HL-60 (cell line): ENCODE results near the gene NLGN1.

Experiments used
- DNase-seq, 2 experiments: peaks; one replicate each; pipeline ENCODE4 v3.0.0-alpha.2; 2010 to 2020; ENCODE audit warnings: low read depth in 1 of 2, low spot score in 1 of 2
- H3K27ac ChIP-seq: fragments of 250-450 bp; sonication (Bioruptor Pico); replicated peaks from 2 replicates; pipeline ENCODE4 v1.5.1; 2020; ENCODE audit warnings: mild to moderate bottlenecking, moderate library complexity
- H3K27me3 ChIP-seq: fragments of 250-450 bp; sonication (Bioruptor Pico); 2 replicates; pipeline ENCODE4 v1.5.1; 2021; ENCODE audit warnings: mild to moderate bottlenecking, moderate library complexity; ENCODE audit not compliant: insufficient read depth, poor library complexity, severe bottlenecking
- H3K4me3 ChIP-seq: replicated peaks from 2 replicates; pipeline ENCODE4 v1.5.1; 2011; ENCODE audit warnings: mild to moderate bottlenecking, control low read depth, low read length; ENCODE audit not compliant: insufficient read depth
- GABPA ChIP-seq: IDR thresholded peaks from 2 replicates; pipeline ENCODE4 v1.6.1; 2012; ENCODE audit warnings: low read depth
- POLR2AphosphoS5 ChIP-seq: IDR thresholded peaks from 2 replicates; pipeline ENCODE4 v1.6.1; 2012; ENCODE audit warnings: low read depth
- SPI1 ChIP-seq: IDR thresholded peaks from 2 replicates; pipeline ENCODE4 v1.6.1; 2012; ENCODE audit warnings: low read depth, mild to moderate bottlenecking, borderline replicate concordance
- TF ChIP-seq, protein P1 (sequence below): IDR thresholded peaks from 2 replicates; pipeline ENCODE4 v1.6.1; 2012; ENCODE audit warnings: low read depth; ENCODE audit not compliant: insufficient replicate concordance
- TF ChIP-seq, protein P2 (sequence below): IDR thresholded peaks from one replicate; pipeline ENCODE4 v1.5.1; 2011; ENCODE audit warnings: low read length, control low read depth, inconsistent platforms; ENCODE audit not compliant: insufficient read depth

The NLGN1 gene

DNA sequence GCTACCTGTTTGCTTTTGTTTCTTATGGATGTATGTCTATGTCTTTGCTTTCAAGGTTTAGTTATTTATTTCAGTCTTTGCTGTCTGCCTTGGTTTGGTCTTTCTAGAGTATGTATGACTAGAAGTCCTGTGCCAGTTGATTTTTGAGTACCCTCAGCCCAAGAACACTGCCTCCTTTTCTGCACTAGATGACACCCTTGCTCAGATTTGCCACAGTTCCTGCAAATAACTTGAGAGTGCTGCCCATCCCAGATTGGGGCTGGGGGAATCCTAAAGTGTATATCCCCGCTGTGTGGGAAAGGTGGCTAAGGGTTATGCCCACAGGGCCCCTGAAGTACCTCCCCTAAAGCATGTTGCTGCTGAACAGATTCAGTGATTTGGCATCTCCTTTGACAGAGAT is 32.0 kb downstream of the NLGN1 start:
- no peak for DNase-seq
- no peaks in the 10 kb centered on the region for H3K27me3 ChIP-seq
- no peak overlapping the region for H3K27ac ChIP-seq
- TF ChIP-seq GABPA (no peak), SPI1 (no peak), POLR2AphosphoS5 (no peak)
- TF ChIP-seq, protein P1, sequence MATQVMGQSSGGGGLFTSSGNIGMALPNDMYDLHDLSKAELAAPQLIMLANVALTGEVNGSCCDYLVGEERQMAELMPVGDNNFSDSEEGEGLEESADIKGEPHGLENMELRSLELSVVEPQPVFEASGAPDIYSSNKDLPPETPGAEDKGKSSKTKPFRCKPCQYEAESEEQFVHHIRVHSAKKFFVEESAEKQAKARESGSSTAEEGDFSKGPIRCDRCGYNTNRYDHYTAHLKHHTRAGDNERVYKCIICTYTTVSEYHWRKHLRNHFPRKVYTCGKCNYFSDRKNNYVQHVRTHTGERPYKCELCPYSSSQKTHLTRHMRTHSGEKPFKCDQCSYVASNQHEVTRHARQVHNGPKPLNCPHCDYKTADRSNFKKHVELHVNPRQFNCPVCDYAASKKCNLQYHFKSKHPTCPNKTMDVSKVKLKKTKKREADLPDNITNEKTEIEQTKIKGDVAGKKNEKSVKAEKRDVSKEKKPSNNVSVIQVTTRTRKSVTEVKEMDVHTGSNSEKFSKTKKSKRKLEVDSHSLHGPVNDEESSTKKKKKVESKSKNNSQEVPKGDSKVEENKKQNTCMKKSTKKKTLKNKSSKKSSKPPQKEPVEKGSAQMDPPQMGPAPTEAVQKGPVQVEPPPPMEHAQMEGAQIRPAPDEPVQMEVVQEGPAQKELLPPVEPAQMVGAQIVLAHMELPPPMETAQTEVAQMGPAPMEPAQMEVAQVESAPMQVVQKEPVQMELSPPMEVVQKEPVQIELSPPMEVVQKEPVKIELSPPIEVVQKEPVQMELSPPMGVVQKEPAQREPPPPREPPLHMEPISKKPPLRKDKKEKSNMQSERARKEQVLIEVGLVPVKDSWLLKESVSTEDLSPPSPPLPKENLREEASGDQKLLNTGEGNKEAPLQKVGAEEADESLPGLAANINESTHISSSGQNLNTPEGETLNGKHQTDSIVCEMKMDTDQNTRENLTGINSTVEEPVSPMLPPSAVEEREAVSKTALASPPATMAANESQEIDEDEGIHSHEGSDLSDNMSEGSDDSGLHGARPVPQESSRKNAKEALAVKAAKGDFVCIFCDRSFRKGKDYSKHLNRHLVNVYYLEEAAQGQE: no peak
- TF ChIP-seq, protein P2, sequence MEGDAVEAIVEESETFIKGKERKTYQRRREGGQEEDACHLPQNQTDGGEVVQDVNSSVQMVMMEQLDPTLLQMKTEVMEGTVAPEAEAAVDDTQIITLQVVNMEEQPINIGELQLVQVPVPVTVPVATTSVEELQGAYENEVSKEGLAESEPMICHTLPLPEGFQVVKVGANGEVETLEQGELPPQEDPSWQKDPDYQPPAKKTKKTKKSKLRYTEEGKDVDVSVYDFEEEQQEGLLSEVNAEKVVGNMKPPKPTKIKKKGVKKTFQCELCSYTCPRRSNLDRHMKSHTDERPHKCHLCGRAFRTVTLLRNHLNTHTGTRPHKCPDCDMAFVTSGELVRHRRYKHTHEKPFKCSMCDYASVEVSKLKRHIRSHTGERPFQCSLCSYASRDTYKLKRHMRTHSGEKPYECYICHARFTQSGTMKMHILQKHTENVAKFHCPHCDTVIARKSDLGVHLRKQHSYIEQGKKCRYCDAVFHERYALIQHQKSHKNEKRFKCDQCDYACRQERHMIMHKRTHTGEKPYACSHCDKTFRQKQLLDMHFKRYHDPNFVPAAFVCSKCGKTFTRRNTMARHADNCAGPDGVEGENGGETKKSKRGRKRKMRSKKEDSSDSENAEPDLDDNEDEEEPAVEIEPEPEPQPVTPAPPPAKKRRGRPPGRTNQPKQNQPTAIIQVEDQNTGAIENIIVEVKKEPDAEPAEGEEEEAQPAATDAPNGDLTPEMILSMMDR: no peak
- H3K4me3 ChIP-seq: no peak overlapping the region

DNA sequence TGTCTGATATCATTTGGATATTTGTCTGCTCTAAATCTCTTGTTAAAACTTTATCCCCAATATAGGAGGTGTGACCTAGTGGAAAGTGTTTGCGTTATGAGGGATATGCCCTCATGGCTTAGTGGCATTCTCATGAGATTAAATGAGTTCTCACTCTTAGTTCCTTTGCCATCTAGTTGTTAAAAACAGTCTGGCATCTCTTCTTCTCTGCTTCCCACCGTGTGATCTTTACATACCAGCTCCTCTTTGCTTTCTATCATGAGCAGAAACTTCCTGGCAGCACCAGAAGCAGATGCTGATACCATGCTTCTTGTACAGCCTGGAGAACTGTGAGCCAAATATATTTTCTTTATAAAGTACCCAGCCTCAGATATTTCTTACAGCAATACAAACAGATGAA is 33.0 kb downstream of the NLGN1 start:
- H3K27me3 ChIP-seq: no peaks in the 10 kb centered on the region
- no peak overlapping the region for H3K4me3 ChIP-seq
- DNase-seq: no peak
- H3K27ac ChIP-seq: no peak overlapping the region
- TF ChIP-seq, protein P2: no peak
- TF ChIP-seq POLR2AphosphoS5: no peak
- TF ChIP-seq, protein P1: no peak
- no peak for TF ChIP-seq GABPA
- no peak for TF ChIP-seq SPI1

DNA sequence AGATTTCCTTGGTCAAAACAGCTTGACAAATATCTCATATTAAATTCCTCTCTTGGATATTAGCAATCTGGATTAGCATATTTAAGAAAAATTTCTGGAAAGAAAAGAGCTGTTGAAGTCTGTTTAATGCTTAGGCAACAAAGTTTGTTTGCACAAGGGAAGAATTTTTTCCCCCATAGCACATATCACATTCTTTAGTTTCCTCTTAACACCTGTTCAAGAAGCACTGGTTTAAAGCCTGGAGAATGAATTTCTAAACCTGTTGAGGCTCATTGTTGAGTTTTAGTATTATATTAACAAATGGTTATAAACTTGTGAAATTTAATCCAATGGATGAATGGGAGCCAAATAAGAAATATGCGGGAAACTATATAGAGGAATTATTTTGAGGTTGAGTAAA is 41.5 kb downstream of the NLGN1 start:
- DNase-seq: no peak
- H3K27ac ChIP-seq: no peak overlapping the region
- TF ChIP-seq SPI1 (no peak), GABPA (no peak), POLR2AphosphoS5 (no peak)
- TF ChIP-seq, protein P1: no peak
- TF ChIP-seq, protein P2: no peak
- H3K27me3 ChIP-seq: no peaks in the 10 kb centered on the region
- H3K4me3 ChIP-seq: no peak overlapping the region
